RWPE1 (cell line): ENCODE measurements around the gene ERCC3.

Source experiments
- CTCF ChIA-PET: fragments of 350-600 bp; sonication (Branson Sonifier 250); formaldehyde crosslinking; extraction: SDS; loops from one replicate; lab custom pipeline; 2021; lab: Yijun Ruan, JAX
- POLR2A ChIA-PET: fragments of 400-600 bp; formaldehyde crosslinking; extraction: SDS; loops from one replicate; lab custom pipeline; 2020; ENCODE audit warnings: antibody characterized with exemption; ENCODE audit not compliant: low non-redundant PET; lab: Yijun Ruan, JAX
- DNase-seq: peaks from one replicate; pipeline ENCODE4 v3.0.0; 2012; ENCODE audit warnings: low spot score
- H3K27ac ChIP-seq: fragments of 450-650 bp; 2 replicates; pipeline ENCODE4 v1.5.1; 2017
- CTCF ChIP-seq: fragments of 450-650 bp; conservative IDR thresholded peaks from 2 replicates; pipeline ENCODE4 v1.5.1; 2017; ENCODE audit warnings: low read depth, mild to moderate bottlenecking

Gene ERCC3

GRCh38 chr2:127288274-127288673 is 5.7 kb downstream of the ERCC3 start:
- ChIA-PET POLR2A (no interaction called here), CTCF (no interaction called here)

GRCh38 chr2:127283275-127283674 is 10.7 kb downstream of the ERCC3 start:
- POLR2A ChIA-PET = interaction anchor here (0.6 kb wide), 1 partner anchor 103 kb away, joined by 3 read pairs; no protein-coding TSS in a partner anchor
- CTCF ChIA-PET = no interaction called here
- no peak overlapping the region for H3K27ac ChIP-seq
- no peak for TF ChIP-seq CTCF
- DNase-seq = no peak

More at GRCh38 chr2:127288274-127288673, 5.7 kb downstream of the ERCC3 start:
- TF ChIP-seq CTCF = no peak
- no peak overlapping the region for H3K27ac ChIP-seq
- no peak for DNase-seq

GRCh38 chr2:127280693-127281092 is 13.3 kb downstream of the ERCC3 start:
- no peak for TF ChIP-seq CTCF
- no peak for DNase-seq
- ChIA-PET CTCF (interaction anchor here (0.7 to 1.2 kb wide), 2 partner anchors 13 to 423 kb away, joined by 4 to 6 read pairs; partner anchors contain the start of gene ERCC3), POLR2A (no interaction called here)
- no peak overlapping the region for H3K27ac ChIP-seq

GRCh38 chr2:127279781-127280180 is 14.2 kb downstream of the ERCC3 start:
- DNase-seq = no peak
- CTCF ChIA-PET = interaction anchor here (1.2 kb wide), 1 partner anchor 14 kb away, joined by 6 read pairs; the partner anchor contains the start of gene ERCC3
- POLR2A ChIA-PET = no interaction called here
- H3K27ac ChIP-seq = 0 out of 2 replicates have a peak overlapping the region, but pooled peaks have one; percentile 1
- TF ChIP-seq CTCF = no peak

GRCh38 chr2:127278959-127279358 is 15.0 kb downstream of the ERCC3 start:
- POLR2A ChIA-PET = no interaction called here
- CTCF ChIA-PET = interaction anchor here (0.7 kb wide), 1 partner anchor 18 kb away, joined by 4 read pairs; no protein-coding TSS in a partner anchor
- TF ChIP-seq CTCF = no peak

GRCh38 chr2:127277028-127277427 is 16.9 kb downstream of the ERCC3 start:
- no peak for DNase-seq
- H3K27ac ChIP-seq = no peak overlapping the region
- ChIA-PET CTCF (no interaction called here), POLR2A (no interaction called here)
- no peak for TF ChIP-seq CTCF

More at GRCh38 chr2:127278959-127279358, 15.0 kb downstream of the ERCC3 start:
- DNase-seq = no peak
- no peak overlapping the region for H3K27ac ChIP-seq
